Dermis blood vessel endothelial cell (primary cell): ENCODE data around the gene NUP58. TPM values are rescaled to one million over a fixed set of nuclear protein-coding genes. Genes with fewer than 3 reads are reported as not detected.

Source experiments
- DNase-seq: peaks from one replicate; pipeline ENCODE4 v3.0.0; 2010
- total RNA-seq: library from RNA; depleted of rRNA; stranded (reverse); fragments of >200 nt; gene quantifications from 2 replicates; pipeline ENCODE4 v1.2.3, GENCODE V29; 2014

The NUP58 gene
- total RNA-seq, result 70.3 and 71.8 TPM in 2 replicates

- DNase-seq, result peak; percentile 97
Measured at GRCh38 chr13:25301347-25302113, at the start of gene NUP58. TSS of gene NUP58 (plus strand) at chr13:25301625. CDS start at chr13:25301774, 149 bp downstream.

GRCh38 chr13:25252225-25252624, 49.2 kb upstream of the NUP58 start:
- DNase-seq, result no peak

GRCh38 chr13:25252752-25253151, 48.7 kb upstream of the NUP58 start:
- no peak for DNase-seq

- no peak for DNase-seq
Measured at GRCh38 chr13:25253702-25254101, 47.7 kb upstream of the NUP58 start.

DNA sequence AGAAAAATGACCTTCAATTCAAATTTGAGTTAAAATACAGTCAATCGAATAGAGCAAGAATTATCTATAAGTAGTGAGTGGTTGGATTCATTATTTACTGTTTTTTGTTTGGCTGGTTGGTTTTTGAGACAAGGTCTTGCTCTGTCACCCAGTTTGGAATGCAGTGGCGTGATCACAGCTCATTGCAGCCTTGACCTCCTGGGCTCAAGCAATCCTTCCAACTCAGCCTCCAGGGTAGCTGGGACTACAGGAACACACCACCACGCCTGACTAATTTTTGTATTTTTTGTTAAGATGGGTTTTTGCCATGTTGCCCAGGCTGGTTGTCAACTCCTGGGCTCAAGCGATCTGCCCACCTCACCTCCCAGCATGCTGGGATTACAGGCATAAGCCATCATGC, 39.2 kb upstream of the NUP58 start:
- no peak for DNase-seq

- DNase-seq, result no peak
Measured at GRCh38 chr13:25266706-25267105, 34.7 kb upstream of the NUP58 start.

GRCh38 chr13:25267715-25268114, 33.7 kb upstream of the NUP58 start:
- peak; percentile 17 for DNase-seq

GRCh38 chr13:25268561-25268960, 32.9 kb upstream of the NUP58 start:
- no peak for DNase-seq

DNA sequence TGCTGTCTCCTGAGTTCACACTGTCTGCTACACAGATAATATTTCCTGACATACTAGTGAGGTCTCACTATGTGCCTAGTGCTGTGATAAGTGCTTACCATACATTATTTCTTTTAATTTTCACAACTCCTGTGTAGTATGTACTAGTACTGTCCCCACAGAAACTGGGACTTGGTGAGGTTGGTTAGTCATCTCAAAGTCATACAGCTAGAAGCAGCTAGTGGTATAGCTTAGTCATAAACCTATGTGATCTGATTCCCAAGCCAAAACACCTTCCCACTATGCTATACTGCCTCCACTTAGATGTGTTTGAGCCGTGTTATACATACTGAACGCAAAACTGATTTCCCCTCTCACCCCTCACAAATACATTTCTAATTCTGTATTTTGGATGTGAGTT, 24.7 kb upstream of the NUP58 start:
- no peak for DNase-seq

DNA sequence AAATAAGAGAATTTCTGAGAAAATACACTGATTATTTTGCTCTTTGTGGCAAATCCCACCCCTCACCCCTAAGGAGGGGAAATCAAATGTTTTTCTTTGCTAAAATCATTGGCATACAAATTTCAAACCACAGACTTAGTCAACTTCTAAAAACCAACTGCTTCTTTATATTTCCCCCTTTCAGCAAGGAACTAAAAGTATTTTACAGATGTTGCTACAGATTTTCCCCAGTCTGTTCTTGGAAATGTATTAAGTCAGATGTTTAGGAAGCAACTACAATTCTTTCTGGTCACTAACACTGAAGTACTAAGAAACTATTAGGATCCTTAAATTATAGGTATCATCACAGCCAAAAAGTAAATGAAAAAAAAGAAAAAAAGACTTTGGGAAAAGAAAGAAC, 21.0 kb upstream of the NUP58 start:
- no peak for DNase-seq

- DNase-seq, result no peak
Measured at GRCh38 chr13:25281193-25281934, 20.1 kb upstream of the NUP58 start.

DNA sequence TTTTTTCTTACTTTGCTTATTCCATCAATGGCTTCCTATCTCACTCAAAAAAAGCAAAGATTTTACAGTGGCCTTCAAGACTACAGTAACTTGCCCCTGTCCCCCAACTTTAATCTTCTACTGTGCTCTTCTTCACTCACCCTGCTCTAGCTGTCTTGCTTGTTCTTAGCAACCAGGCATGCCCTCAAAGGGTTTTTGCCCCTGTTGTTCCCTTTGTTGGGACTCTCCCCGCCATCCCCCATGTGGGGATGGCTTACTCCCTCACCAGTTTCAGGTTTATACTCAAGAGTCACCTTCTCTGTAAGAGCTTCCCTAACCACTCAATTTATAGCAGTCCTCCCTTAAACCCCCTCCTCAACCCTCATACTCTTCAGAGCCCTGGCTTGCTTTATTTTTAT, 19.5 kb upstream of the NUP58 start:
- no peak for DNase-seq

DNA sequence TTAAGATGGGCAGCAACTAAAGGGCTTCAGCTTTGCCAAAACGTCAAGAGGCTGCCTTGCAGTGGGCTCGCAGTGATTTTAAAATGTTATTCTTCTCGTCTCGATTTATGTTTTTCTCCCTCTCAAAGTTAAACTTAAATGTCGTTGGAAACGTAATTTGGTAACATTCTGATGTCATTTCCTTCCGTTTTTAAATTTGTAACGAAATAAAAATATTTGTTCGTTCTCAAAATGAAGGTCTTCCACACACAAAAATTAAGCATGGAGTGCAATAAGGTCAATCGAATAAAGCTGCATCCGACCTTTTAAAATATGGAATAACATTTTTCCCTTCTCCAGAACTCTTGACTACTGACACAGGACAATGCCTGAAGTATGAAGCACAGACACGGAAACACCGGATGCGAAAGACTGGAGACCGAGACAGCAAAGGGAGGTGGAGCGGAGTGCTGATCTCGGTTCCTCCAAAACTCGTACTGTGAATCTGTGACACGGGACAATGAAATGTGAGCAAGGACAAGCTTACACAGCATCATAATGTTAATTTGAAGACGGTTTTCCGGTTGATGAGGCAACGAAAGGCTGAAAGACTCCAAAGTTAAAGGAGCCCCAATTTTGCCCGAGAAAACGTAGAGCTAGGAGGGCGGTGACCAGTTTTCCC, 15.0 kb upstream of the NUP58 start:
- peak; percentile 65 for DNase-seq

GRCh38 chr13:25286969-25287961, 14.2 kb upstream of the NUP58 start, which contains the start of gene MTMR6:
TSS of gene MTMR6 (minus strand) at chr13:25287488. CDS start at chr13:25287247, 241 bp downstream.
- peak; percentile 95 for DNase-seq

- DNase-seq, result no peak
Measured at GRCh38 chr13:25288966-25289365, 12.5 kb upstream of the NUP58 start.

DNA sequence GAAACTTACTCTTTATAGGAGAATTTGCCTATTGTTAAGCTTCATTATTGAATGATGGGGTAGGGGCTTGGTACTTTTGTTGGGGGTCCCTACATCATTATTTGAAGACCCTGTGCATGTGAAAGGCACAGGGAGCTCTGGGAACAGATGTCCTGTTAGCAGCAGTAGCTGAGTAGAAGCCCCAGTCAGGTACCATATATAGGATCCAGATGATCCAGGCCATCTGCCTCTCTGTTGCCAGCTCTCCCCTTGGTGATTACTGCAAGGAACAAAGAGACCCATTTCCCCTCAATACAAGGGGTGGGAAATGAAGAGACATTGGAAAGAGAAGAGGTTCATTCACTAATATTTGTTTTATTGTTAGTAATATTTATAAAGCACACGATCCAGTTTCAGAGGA, 9.7 kb upstream of the NUP58 start:
- DNase-seq, result no peak

GRCh38 chr13:25292301-25292700, 9.1 kb upstream of the NUP58 start:
- DNase-seq, result no peak

GRCh38 chr13:25295228-25295627, 6.2 kb upstream of the NUP58 start:
- no peak for DNase-seq

DNA sequence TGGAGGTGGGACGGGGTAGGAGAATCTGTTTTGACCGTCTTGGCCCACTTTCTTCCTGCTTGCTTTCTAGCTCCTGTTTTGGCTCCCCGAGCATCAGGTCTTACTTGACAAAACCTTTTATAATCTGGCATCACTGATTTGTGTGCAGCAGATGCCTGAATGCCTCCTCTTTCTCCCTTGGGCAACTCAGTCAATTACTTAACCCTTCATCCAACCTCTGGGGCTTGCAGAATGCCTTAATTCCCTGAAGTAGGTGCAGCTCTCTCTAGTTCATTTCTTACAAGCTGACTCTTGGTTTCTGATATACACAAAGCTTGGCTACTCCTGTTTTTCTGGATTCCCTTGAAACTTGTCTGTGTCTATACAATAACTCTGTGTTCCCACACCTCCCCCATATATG, 5.7 kb upstream of the NUP58 start:
- no peak for DNase-seq

- no peak for DNase-seq
Measured at GRCh38 chr13:25300861-25301346, 521 bp upstream of the NUP58 start.

- DNase-seq, result no peak
Measured at GRCh38 chr13:25302121-25302520, 696 bp downstream of the NUP58 start.
